AG04449 (cell line): Measurements from ENCODE around the gene ZNF320.
A peak's percentile ranks its signal among the peaks of the same experiment; 100 is the strongest.
"Not testable (repeated sequence)": the region's sequence is repeated elsewhere in the genome, so short reads cannot be mapped to it uniquely, and the experiment has no call there.

ENCODE experiments used
- CTCF ChIA-PET: fragments of 350-600 bp; formaldehyde crosslinking; extraction: SDS; loops from one replicate; lab custom pipeline; 2021; ENCODE audit warnings: antibody characterized with exemption; lab: Yijun Ruan, JAX
- POLR2A ChIA-PET: fragments of 400-600, 350-600 bp; formaldehyde crosslinking; extraction: SDS; loops from one replicate; lab custom pipeline; 2020; ENCODE audit warnings: antibody characterized with exemption, inconsistent platforms; lab: Yijun Ruan, JAX
- DNase-seq: peaks from one replicate; pipeline ENCODE4 v3.0.0-alpha.2; 2010; ENCODE audit warnings: low read depth, low spot score
- H3K4me3 ChIP-seq: 2 replicates; pipeline ENCODE4 v1.5.1; 2011; ENCODE audit warnings: low read depth, mild to moderate bottlenecking, control low read depth, low read length
- CTCF ChIP-seq: IDR thresholded peaks from one replicate; pipeline ENCODE4 v1.5.1; 2011; ENCODE audit warnings: mild to moderate bottlenecking, moderate library complexity, low read length, control low read depth, inconsistent platforms; ENCODE audit not compliant: insufficient read depth; ENCODE audit errors: missing control alignments

The ZNF320 gene

GRCh38 chr19:52889931-52890330 is 7.5 kb downstream of the ZNF320 start:
- POLR2A ChIA-PET, result no interaction called here

GRCh38 chr19:52889076-52889475 is 8.4 kb downstream of the ZNF320 start:
- ChIA-PET POLR2A (no interaction called here), CTCF (no interaction called here)
- DNase-seq, result no peak
- H3K4me3 ChIP-seq, result no peak overlapping the region
- TF ChIP-seq CTCF, result no peak

More at GRCh38 chr19:52889931-52890330, 7.5 kb downstream of the ZNF320 start:
- CTCF ChIA-PET, result no interaction called here
- no peak overlapping the region for H3K4me3 ChIP-seq
- no peak for DNase-seq
- no peak for TF ChIP-seq CTCF

- POLR2A ChIA-PET, result no interaction called here
- CTCF ChIA-PET, result no interaction called here
- H3K4me3 ChIP-seq, result no peak overlapping the region
- TF ChIP-seq CTCF, result no peak
- no peak for DNase-seq
Measured at GRCh38 chr19:52880895-52881389, 16.5 kb downstream of the ZNF320 start.

- POLR2A ChIA-PET, H3K4me3 ChIP-seq, DNase-seq, CTCF ChIA-PET: not testable (repeated sequence)
Measured at GRCh38 chr19:52872996-52873395, 24.4 kb downstream of the ZNF320 start.

GRCh38 chr19:52871466-52871865 is 26.0 kb downstream of the ZNF320 start:
- DNase-seq, result no peak
- no peak overlapping the region for H3K4me3 ChIP-seq
- no peak for TF ChIP-seq CTCF
- ChIA-PET POLR2A (no interaction called here), CTCF (no interaction called here)

GRCh38 chr19:52868031-52868430 is 29.4 kb downstream of the ZNF320 start:
- POLR2A ChIA-PET, DNase-seq, CTCF ChIA-PET, H3K4me3 ChIP-seq: not testable (repeated sequence)

GRCh38 chr19:52857378-52858191 is 39.9 kb downstream of the ZNF320 start, which contains the start of gene ZNF468:
Gene ZNF468, minus strand, starts transcription at chr19:52857619. Its CDS starts 3,347 bp downstream, at chr19:52854272.
- POLR2A ChIA-PET, CTCF ChIA-PET, DNase-seq: not testable (repeated sequence)
- peak within 1 kb of the TSS; percentile 69 for H3K4me3 ChIP-seq

GRCh38 chr19:52856540-52857377 is 40.7 kb downstream of the ZNF320 start:
- POLR2A ChIA-PET, CTCF ChIA-PET, DNase-seq: not testable (repeated sequence)
- H3K4me3 ChIP-seq, result peak overlapping the region; percentile 69
